Fibroblast of villous mesenchyme (primary cell): ENCODE measurements around the gene CAPN11. TPM values are rescaled to one million over a fixed set of nuclear protein-coding genes. Genes with fewer than 3 reads are reported as not detected.

Source experiments
- DNase-seq: peaks from one replicate; pipeline ENCODE4 v3.0.0-alpha.2; 2010; ENCODE audit warnings: low read depth
- H3K4me3 ChIP-seq: 2 replicates; pipeline ENCODE4 v1.5.1; 2011; ENCODE audit warnings: low read depth, mild to moderate bottlenecking, low read length
- total RNA-seq: library from RNA; depleted of rRNA; stranded (reverse); fragments of >200 nt; gene quantifications from 2 replicates; pipeline ENCODE4 v1.2.3, GENCODE V29; 2012
- TF ChIP-seq, protein P1 (sequence below): IDR thresholded peaks from 2 replicates; pipeline ENCODE4 v1.5.1; 2012; ENCODE audit warnings: low read depth, mild to moderate bottlenecking, low read length; ENCODE audit not compliant: insufficient read depth

CAPN11 gene
- total RNA-seq, 1 donor: not detected

DNA sequence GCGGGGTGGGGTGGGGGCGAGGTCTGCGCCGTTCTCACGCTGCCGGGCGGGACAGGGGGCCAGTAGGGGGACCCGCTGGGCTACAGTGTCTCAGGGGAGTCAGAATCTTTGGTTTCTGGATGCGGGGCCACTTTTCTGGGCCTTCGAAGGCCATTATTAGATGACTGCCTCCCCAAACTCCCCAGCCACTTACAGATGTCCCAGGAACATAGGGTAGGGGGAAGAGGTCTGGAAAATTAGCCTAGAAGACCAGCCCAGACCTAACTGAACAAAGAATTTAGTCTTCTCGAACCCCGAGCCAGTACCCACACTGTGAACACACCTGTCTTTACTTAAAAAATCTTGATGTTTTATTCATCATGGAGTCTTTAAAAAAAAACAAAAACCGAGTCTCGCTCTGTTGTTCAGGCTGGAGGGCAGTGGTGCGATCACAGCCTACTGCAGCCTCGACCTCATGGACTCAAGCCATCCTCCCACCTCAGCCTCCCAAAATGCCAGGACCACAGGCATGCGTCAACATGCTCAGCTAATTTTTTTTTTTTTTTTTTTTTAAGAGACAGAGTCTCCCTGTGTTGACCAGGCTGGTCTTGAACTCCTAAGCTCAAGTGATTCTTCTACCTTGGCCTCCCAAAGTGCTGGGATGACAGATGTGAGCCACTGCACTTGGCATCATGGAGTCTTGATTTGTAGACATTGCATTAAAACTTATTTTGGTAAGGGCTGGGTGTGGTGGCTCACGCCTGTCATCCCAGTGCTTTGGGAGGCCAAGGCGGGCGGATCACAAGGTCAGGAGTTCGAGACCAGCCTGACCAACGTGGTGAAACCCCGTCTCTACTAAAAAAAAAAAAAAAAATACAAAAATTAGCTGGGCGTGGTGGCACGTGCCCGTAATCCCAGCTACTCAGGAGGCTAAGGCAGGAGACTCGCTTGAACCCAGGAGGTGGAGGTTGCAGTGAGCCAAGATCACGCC, 61.5 kb downstream of the CAPN11 start:
- peak overlapping the region; percentile 62 for H3K4me3 ChIP-seq
- DNase-seq: no peak
- TF ChIP-seq, protein P1, sequence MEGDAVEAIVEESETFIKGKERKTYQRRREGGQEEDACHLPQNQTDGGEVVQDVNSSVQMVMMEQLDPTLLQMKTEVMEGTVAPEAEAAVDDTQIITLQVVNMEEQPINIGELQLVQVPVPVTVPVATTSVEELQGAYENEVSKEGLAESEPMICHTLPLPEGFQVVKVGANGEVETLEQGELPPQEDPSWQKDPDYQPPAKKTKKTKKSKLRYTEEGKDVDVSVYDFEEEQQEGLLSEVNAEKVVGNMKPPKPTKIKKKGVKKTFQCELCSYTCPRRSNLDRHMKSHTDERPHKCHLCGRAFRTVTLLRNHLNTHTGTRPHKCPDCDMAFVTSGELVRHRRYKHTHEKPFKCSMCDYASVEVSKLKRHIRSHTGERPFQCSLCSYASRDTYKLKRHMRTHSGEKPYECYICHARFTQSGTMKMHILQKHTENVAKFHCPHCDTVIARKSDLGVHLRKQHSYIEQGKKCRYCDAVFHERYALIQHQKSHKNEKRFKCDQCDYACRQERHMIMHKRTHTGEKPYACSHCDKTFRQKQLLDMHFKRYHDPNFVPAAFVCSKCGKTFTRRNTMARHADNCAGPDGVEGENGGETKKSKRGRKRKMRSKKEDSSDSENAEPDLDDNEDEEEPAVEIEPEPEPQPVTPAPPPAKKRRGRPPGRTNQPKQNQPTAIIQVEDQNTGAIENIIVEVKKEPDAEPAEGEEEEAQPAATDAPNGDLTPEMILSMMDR: no peak

DNA sequence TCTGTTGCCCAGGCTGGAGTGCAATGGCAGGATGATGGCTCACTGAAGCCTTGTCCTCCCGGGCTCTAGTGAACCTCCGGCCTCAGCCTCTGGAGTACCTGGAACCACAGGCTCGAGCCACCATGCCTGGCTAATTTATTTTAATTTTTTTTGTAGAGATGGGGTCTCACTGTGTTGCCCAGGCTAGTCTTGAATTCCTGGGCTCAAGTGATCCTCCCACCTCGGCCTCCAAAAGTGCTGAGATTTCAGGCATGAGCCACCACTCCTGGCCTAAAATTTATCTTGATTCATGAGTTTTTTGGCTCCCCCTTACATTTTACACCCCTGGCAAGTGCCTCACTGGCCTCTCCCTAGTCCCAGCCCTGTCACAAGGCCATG, 62.3 kb downstream of the CAPN11 start:
- H3K4me3 ChIP-seq: no peak overlapping the region
- DNase-seq: no peak
- TF ChIP-seq, protein P1: no peak

DNA sequence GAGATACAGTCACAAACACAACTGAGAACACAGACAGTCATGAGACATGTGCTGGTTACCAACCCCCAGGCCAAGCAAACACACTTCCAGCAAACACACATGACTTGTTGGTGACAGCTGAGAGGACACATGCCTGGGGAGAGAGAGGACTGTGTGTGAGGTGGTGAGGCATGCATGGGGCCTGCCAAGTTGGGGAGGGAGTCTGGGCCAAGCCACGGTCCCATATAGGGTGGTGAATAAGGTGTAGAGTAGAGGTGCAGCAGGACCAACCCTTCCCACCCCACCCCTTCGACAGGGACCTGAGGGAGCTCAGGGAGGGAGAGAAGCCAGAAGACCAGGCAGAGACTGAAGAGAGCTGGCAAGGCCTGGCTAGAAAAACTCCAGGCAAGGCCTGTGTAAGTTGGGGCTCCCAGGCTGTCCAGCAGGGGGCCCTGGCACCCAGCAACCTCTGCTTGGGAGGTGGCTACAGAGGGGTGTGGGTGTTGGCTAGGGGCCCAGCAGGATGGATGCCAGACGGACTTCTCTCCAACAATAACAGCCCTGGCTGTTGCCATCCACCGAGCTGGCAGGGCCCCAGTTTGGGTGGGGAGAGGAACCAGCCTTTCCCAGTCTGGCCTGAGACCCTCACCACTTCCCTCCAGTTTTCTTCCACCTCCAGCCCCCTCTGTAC, 62.8 kb downstream of the CAPN11 start:
- TF ChIP-seq, protein P1: peak; percentile 84
- no peak overlapping the region for H3K4me3 ChIP-seq
- DNase-seq: peak; percentile 90

DNA sequence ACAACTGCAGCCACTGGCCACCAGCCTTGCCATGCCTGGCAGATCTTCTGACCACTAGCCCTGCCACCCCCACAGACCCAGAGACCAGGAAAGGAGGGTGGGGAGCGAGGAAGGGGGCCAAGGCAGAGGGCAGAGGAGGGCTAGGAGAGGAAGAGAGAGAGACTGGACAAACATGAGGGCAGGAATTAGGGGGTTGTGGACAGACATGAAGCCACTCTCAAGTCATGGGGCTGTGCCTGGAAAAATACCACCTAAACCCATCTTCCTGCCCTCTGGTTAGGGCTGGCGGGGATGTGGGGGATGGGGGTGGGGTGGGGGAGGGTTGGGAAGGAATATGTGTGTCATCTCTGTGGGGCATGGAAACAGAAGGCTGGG, 63.3 kb downstream of the CAPN11 start:
- TF ChIP-seq, protein P1: no peak
- DNase-seq: no peak
- H3K4me3 ChIP-seq: no peak overlapping the region

DNA sequence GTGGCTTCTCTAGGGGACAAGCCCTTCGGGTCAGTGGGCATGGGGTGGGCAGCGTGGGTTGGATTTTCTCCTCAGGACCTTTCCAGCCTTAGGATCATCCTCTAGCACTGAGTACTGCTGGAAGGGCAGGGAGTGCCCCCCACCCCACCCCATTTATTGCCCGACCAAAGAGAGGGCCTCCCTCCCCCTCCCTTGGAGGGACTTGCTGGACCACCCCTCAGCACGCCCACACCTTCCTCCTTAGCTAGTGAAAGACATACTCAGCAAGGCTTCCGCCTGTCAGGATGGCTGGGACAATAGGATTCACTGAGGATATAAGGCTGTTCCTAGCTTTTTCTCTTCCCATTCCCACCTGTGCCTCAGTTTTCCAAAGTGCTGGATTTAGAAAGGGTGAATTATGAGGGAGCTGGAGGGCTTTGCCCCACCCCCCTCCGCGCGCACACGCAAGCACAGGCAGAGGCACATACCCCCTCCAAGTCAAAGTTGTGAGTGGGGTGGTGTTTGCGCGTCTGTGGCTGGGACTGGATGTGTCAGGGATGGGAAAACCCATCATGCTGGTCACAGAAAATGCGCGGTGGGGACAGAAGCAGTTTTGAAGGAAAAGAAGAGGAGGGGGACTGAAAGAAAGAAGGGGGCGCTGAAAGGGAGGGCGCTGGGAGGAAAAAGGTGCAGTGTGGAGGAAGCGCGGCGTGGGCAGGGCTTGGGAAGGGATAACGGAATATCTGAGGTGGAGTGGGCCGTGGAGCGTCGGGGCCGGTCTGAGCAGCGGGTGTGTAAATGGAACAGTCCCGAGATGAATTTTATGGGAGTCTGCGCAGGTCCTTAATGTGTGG, 64.1 kb downstream of the CAPN11 start:
- DNase-seq: no peak
- TF ChIP-seq, protein P1: no peak
- peak overlapping the region; percentile 61 for H3K4me3 ChIP-seq

DNA sequence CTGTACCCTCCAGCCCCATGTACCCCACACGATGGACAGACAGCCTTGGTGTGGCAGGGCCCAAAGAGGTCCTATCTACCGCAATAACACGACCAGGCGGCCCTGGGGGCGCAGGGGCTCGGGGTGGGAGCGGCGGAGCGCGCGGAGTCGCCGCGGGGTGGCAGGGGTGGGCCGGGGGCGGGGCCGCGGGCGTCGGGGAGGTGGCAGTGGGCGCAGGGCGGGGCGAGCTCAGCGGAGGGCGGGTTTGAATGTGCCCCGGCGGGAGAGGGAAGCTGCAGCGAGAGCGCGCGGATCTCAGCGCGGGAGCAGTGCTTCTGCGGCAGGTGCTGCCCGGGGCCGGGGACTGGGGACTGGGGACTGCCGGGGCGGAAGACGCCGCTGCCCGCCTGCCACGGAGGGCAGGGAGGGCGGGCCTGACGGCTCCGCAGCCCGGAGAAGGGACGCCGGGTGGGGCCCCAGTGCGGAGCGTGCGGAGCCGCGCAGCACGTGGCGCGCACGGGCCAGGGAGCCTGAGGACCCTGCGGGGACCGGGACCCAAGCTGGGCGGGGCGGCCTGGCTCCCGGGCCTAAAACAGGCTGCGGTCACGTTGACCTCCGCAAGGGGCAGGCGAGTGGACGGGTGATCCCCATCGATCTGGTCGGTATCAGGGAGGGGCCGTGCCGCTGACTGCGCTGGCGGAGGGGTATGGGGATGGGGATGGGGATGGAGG, 64.9 kb downstream of the CAPN11 start, which contains the start of gene SLC29A1:
TSS of gene SLC29A1 (plus strand) at position 277 of the 710 bp plus-strand sequence. CDS start 3,719 bp downstream, outside the sequence.
- DNase-seq: peak; percentile 49
- peak within 1 kb of the TSS; percentile 61 for H3K4me3 ChIP-seq
- TF ChIP-seq, protein P1: peak; percentile 10
